CD4-positive, alpha-beta T cell treated with Interleukin-1 beta for 1 hour (primary cell): ENCODE results near the gene CAMLG.
"Not testable (repeated sequence)": the region's sequence is repeated elsewhere in the genome, so short reads cannot be mapped to it uniquely, and the experiment has no call there.

Experiments
- DNase-seq, 2 donors: peaks; one replicate each; pipeline ENCODE4 v3.0.0-alpha.2; 2020 to 2022

CAMLG gene

DNA sequence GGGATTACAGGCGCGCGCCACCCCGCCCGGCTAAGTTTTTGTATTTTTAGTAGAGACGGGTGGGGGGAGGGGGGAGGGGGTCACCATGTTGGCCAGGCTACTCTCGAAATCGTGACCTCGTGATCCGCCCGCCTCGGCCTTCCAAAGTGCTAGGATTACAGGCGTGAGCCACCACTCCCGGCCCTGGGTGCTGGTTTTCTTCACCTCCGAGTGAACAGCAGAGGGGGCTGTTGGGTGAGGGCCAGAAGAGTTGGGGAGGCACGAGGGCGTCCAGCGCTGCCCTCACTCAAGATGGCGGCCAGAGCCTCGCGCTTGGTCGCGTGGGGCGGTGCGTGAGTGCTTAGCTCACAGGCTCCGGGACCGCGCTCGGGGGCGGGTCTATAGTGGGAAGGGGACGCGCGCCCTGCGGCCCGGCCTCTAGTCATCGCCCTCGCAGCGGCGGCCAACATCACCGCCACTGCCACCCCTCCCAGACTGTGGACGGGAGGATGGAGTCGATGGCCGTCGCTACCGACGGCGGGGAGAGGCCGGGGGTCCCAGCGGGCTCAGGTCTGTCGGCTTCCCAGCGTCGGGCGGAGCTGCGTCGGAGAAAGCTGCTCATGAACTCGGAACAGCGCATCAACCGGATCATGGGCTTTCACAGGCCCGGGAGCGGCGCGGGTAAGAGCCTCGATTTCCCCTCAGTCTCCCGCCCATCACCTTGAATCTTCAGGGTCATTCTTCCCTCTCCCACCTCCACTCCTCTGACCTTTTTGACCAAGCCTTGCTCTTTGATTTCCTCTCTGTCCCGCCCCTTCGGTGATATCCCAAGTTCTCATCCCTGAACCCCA is at the start of gene CAMLG:
Gene CAMLG (plus strand): TSS at position 416 of the 830 bp plus-strand sequence. CDS start 73 bp downstream, at position 489.
- peak; percentile 97 for DNase-seq

DNA sequence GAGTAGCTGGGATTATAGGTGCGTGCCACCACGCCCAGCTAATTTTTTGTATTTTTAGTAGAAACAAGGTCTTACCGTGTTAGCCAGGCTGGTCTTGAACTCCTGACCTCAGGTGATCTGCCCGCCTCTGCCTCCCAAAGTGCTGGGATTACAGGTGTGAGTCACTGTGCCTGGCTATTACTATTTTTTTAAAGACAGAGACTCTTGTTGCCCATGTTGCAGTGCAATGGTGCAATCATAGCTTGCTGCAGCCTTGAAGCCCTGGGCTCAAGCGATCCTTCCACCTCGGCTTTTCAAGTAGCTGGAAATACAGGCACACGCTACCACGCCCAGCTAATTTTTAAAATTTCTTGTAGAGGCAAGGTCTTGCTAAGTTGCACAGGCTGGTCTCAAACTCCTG is 48.2 kb upstream of the CAMLG start:
- DNase-seq: not testable (repeated sequence)

DNA sequence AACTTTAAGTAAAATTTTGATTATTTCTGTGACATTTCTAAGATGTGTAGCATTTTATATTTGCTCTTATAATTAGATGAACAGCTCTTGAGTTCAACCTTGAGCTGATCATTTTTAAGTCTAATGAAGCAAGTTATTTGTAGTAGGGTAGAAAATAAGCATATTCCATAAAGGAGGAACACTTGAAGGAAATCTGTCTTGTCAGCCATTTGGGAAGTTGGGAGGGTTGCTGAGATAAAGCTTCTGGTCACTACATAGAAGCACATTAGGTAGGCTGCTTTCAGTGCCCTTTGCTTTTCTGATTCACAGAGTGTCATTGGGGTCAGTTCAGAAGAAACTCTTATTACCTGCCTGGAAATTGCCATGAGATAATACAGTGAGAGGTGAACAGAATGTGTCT is 45.6 kb upstream of the CAMLG start:
- no peak for DNase-seq

DNA sequence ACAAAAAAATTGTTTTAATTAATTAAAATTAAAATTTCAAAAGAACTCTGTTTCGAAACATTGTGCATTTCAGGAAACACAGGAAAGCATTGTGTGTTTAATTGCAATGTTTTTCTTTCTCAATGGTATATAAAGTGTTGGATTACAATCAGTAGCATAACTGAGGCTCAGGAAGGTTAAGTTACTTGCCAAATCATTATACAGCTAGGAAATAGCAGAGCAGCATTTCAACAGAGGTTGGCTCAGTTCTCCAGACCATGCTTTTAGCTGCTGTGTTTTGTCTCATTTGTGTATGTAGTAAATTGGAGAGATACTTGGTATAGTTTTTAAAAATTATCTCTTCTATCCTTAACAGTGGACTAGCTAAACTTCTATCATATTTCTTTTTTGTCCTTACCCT is 30.0 kb upstream of the CAMLG start:
- DNase-seq: no peak

DNA sequence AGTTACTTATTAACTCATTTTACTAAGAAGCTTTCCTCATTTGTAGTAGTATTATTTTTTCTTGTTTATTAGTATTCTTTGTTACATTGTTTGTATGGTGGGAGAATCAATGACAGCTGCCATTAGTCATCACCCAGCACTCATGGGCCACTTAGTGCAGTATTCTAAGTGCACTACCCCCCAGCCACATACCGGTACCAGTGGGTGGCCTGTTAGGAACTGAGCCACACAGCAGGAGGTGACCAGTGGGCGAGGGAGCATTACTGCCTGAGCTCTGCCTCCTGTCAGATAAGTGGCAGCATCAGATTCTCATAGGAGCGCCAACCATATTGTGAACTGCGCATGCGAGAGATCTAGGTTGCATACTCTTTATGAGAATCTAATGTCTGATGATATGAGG is 24.2 kb upstream of the CAMLG start:
- DNase-seq: no peak

DNA sequence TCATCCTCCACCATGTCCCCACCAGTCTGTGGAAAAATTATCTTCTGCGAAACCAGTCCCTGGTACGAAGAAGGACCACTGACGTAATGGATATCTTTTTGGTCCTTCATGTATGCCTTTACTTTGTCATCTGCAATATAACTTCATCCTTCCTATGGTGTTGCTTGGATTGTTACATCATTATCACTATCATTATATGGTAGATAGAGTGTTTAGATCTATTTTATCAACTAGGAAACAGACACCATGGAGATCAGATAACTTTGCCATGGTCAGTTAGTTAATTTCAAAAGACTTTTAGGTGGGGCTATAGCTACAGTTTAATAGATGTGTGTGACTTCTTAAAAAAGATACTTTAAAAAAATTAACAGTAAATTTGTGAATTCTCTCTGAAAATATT is 23.8 kb upstream of the CAMLG start:
- no peak for DNase-seq

DNA sequence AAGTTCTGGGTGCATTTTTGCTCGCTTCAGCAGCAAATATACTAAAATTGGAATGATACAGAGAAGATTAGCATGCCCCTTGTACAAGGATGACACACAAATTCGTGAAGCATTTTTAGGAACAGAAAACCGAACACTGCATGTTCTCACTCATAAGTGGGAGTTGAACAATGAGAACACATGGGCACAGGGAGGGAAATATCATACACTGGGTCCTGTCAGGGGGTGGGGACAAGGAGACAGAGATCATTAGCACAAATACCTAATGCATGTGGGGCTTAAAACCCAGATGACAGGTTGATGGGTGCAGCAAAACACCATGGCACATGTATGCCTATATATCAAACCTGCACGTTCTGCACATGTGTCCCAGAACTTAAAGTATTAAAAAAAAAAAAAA is 22.9 kb upstream of the CAMLG start:
- DNase-seq: not testable (repeated sequence)

DNA sequence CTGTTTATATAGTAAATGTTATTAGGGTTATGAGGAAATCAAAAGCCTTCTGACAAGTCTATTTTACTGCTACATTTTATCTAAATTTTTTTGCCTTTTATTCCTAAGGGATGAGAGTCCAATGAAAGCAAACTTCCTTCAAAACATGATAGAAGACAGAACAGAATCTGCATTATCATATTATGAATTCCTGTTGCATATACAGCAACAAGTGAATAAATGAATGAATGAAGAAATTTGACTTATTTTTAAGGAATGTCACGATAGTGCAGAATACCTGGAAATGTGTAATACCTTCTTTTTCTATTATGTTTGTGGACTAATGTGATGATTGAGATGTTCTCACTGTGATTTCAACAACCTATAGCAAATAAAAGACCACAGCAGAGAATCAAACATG is 13.5 kb upstream of the CAMLG start:
- DNase-seq: no peak

DNA sequence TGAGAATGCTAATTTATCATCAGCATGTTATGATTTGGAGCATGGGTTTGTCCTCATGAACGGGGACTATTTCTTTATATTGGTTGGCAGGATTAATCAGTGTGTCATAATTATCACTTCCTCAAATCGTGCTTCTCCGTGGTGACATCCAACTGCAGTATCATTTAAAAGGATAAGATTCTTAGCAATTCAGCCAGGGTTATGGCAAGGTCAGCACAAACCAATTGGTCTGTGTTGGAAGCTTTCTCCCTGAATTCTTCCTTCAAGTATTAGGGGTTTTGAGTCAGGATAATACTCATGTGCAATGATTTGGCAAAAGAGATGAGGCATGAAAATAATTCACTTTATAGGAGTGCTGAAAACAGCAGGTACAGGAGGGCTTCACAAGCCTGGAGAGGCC is 5.5 kb upstream of the CAMLG start:
- DNase-seq: no peak

DNA sequence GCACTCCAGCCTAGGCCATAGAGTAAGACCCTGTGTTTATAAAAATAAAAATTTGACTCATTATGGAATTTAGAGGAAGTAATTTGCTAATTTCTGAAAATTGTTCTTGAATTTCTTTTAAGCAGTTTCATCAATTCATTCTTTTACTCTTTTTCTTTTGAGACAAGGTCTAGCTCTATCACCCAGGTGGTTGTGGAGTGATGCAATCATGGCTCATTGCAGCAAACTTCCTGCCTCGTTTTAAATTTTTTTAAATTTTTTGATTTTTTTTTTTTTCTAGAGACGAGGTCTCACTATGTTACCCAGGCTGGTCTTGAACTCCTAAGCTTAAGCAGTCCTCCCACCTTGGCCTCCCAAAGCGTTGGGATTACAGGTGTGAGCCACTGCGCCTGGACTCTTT is 3.1 kb upstream of the CAMLG start:
- DNase-seq: no peak

DNA sequence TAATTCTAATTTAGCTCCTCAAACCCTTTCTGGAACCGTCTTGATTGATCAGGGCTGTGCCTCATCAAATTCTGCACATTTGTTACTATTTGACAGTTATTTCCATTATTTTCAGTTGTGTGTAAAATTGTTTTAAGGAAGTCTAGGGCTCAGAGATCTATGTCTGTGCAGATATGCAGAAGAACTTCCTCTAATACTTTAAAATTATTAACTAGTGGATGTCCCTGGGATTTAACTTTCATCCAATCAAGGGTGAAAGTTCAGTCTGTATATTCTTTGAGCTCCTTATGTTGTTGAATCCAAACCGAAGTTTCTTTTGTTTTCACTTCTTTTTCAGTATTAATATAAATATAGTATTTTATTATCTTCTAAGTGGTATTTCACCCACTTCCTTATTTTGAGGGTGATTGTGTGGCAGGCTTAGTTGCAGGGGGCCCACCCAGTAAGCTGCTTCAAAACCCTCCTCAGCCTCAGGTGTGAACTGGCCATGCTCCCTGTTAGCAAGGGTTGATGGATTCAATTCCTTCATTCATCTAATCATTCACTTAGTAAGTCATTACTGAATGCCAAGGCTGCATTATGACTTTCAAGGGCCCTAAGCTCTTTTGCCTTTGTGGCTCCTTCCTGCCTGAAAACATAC is 2.1 kb upstream of the CAMLG start:
- DNase-seq: no peak

DNA sequence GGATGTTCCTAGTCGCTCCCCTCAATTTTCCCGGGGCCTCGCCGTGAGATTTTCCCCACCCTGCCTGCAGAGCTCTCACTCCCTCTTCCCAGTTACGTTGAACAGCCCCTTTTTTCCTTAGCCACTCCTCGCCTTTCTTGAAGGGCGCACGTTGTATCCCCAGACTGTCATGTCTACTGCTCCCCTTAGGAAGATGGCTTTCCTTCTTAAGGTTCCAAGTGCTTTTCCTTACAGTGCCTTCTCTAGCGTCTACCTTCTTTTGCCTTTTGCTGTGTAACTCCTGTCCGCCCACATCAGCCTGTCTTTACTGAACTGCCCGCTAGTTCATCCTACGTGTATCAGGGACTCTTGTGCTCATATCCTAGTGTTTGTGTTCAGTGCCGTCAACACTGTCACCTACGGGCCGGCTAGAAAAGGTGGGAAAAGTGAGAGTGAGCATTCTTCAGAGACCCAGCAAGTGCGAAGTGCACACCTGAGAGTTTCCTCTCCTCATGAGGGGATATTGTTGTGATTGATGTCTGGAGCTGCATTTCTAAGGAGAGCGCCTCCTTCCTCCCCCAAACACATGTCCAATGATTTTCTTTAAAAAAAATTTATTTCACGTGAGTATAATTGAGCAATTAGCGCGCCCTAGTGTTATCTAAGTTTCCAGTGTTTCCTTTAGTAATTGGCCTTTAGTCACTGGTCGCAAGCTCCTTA is 764 bp downstream of the CAMLG start:
- peak; percentile 13 to 36 for DNase-seq

DNA sequence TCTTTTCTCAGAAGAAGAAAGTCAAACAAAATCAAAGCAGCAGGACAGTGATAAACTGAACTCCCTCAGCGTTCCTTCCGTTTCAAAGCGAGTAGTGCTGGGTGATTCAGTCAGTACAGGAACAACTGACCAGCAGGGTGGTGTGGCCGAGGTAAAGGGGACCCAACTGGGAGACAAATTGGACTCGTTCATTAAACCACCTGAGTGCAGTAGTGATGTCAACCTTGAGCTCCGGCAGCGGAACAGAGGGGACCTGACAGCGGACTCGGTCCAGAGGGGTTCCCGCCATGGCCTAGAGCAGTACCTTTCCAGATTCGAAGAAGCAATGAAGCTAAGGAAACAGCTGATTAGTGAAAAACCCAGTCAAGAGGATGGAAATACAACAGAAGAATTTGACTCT is 2.7 kb downstream of the CAMLG start:
- no peak for DNase-seq

DNA sequence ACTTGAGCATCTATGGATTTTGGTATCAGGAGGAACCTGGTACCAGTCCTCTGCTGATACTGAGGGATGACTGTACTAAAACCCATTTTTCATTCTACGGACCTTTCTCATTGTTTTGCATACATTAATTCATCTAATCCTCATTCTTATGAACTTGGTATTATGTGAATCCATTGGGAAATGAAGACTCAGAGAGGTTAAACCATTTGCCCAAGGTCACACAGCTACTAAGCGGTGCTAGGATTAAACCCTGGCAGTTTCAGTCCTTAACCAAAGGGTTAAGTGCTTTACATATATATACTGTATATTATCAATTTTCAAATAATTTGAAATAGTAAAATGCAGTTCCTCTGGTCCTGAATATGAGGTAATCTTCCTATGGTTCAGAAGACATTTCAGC is 3.8 kb downstream of the CAMLG start:
- no peak for DNase-seq

DNA sequence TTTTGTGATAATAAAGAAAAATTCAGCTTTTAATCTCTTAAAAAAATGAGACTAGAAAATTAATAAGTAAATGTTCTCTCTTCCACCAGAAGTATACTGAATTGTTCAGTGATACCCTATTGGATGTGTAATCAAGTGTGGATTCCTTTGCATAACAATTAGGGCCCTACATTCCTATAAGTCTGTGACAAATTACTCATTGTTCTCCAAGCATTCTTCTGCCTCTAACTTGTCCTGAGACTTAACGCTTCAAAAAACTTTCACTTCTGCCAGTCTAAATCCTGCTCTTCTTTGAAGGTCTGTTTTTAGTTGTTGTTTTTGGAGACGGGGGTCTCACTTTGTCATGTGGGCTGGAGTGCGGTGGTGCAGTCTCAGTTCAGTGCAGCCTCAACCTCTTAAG is 11.1 kb downstream of the CAMLG start:
- no peak for DNase-seq

DNA sequence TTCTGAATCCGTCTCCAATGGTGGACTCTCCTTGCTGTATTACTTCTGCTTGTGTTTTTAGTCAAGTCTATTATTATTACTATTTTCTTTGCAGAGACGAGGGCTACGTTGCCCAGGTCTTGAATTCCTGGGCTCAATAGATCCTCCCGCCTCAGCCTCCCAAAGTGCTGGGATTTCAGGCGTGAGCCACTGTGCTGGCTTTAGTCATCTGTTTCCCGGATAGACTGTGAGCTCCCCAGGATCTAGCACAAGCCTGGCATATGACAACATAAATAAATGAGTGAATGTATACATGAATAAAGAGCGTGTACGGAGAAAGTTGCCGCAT is 19.8 kb downstream of the CAMLG start:
- no peak for DNase-seq

DNA sequence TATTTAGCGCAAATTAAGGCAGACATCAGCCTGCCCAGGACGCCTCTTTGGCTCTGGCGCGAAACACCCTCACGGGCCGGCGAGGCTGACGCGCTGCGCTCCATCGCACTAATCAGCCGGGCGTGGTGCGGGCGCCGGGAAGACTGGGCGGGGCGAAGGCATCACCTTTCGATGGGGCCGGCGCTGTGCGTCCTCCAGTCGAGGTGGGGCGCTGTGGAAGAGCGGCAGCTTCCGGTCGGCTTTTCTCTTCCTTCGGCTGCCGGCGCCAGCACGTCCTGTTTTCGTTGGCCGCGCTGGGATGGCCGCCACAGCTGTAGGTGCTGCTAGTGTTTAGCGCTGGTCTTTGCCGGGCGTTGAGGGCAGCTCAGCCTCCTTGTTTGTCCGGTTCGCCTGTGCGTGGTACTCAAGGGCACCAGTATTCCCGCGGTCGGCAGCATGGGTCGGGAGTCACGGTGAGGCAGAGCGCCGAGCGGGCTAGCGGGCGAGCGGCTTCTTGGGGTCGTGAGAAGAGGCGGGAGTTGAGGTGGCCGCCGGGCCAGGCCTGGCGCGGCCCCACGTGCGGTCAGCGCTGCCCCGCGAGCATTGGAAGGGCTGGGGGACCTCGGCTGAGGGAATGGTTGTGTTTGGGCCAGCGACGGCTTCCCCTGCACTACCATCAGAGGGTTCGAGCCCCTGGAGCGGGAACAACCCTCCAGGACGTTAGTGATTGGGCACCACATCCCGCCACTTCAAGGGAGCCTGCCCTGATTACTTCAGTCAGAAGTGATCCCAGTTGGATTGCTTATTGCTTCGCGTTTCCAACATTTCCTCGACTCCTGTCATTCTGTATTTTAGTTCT is 20.4 kb downstream of the CAMLG start, which contains the start of gene DDX46:
Gene DDX46 (plus strand): TSS at position 276 of the 838 bp plus-strand sequence. CDS start 160 bp downstream, at position 436.
- peak; percentile 91 to 94 for DNase-seq

DNA sequence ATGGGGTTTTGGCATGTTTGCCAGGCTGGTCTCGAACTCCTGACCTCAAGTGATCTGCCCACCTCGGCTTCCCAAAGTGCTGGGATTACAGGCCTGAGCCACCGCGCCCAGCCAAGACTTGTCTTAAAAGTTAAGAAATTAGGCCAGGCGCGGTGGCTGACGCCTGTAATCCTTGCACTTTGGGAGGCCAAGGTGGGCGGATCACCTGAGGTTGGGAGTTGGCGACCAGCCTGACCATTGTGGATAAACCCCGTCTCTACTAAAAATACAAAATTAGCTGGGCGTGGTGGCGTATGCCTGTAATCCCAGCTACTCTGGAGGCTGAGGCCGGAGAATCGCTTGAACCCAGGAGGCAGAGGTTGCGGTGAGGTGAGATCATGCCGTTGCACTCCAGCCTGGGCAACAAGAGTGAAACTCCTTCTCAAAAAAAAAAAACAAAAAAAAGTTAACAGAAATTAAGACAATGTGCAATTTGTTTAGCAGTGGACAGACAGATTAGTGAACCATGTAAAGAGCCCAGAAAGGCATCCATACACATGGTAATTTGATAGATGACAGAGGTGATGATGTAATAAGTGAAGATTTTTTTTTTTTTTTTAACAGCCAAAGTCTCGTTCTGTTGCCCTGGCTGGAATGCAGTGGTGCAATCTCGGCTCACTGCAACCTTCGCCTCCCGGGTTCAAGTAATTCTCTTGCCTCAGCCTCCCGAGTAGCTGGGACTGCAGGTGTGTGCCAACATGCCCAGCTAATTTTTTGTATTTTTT is 29.4 kb downstream of the CAMLG start:
- DNase-seq: not testable (repeated sequence)

DNA sequence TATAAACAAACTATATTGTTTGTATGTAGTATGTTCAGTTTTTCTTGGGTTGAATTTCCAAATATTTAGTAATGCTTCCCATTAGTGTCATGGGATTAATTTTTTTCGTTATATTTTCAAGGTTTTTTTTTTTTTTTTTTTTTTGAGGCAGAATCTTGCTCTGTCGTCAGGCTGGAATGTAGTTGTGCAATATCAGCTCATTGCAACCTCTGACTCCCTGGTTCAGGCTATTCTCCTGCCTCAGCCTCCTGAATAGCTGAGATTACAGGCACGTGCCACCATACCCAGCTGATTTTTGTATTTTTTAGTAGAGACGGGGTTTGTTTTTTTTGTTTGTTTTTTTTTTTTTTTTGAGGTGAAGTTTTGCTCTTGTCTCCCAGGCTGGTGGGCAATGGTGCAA is 30.9 kb downstream of the CAMLG start:
- no peak for DNase-seq

DNA sequence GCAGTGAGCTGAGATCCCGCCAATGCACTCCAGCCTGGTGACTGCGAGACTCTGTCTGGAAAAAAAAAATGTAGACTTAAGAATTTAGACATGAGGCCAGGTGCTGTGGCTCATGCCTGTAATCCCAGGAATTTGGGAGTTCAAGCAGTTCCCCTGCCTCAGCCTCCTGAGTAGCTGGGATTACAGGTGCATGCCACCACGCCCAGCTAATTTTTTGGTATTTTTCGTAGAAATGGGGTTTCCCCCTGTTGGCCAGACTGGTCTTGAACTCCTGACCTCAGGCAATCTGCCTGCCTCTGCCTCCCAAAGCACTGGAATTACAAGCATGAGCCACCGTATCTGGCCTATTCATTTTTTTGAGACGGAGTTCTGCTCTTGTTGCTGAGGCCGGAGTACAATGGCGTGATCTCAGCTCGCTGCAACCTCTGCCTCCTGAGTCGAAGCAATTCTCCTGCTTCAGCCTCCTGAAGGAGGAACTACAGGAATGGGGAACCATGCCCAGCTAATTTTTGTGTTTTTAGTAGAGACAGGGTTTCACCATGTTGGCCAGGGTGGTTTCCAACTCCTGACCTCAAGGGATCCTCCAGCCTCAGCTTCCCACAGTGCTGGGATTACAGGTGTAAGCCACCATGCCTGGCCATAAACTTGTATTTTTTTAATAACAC is 34.2 kb downstream of the CAMLG start:
- DNase-seq: no peak

DNA sequence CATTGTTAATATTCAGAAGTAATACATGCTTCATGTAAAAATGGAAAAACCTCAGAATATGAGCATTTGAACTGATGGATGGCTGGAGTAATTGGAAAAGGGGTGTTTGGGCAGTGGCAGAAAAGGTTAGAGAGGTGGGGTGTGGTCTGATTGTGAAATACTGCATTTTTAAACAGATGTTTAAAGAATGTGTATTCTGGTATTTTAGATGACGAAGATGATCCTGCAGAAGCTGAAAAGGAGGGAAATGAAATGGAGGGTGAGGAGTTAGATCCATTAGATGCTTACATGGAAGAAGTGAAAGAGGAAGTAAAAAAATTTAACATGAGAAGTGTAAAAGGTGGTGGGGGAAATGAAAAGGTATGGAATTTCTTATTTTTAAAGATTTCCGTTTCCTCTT is 39.0 kb downstream of the CAMLG start:
- DNase-seq: no peak
